Spleen (tissue), 13 donors: ENCODE data around the gene SOWAHD. TPM values are rescaled to one million over a fixed set of nuclear protein-coding genes. Genes with fewer than 3 reads are reported as not detected.

Experiments
- DNase-seq: peaks from one replicate; pipeline ENCODE4 v3.0.0-alpha.2; 2020
- H3K27ac ChIP-seq, 8 donors: fragments of 200-600 bp; sonication (generic) in 7 of 8; 1 replicate in 4 of 8; 2 replicates in 4 of 8; pipeline versions ENCODE4 v1.5.0 to v1.8.0; 2016 to 2021; ENCODE audit warnings: inconsistent platforms in 4 of 8, mild to moderate bottlenecking in 4 of 8, moderate library complexity in 1 of 8
- H3K27me3 ChIP-seq, 7 donors: fragments of 200-600 bp; sonication (generic) in 6 of 7; replicated peaks in 1 of 7; 1 replicate in 4 of 7; 2 replicates in 3 of 7; pipeline versions ENCODE4 v1.5.0 to v1.8.0; 2016 to 2021; ENCODE audit warnings: inconsistent platforms in 3 of 7, mild to moderate bottlenecking in 1 of 7
- H3K36me3 ChIP-seq, 6 donors: fragments of 200-600 bp; sonication (generic) in 5 of 6; 1 replicate in 4 of 6; 2 replicates in 2 of 6; pipeline versions ENCODE4 v1.5.0 to v1.8.0; 2016 to 2021; ENCODE audit warnings: inconsistent platforms in 2 of 6
- H3K4me1 ChIP-seq, 6 donors: fragments of 200-600 bp; sonication (generic) in 5 of 6; 1 replicate in 3 of 6; 2 replicates in 3 of 6; pipeline versions ENCODE4 v1.5.0 to v1.8.0; 2016 to 2021; ENCODE audit warnings: inconsistent platforms in 3 of 6
- H3K4me3 ChIP-seq, 8 donors: fragments of 200-600 bp; sonication (generic) in 7 of 8; 1 replicate in 4 of 8; 2 replicates in 4 of 8; pipeline versions ENCODE4 v1.5.0 to v1.8.0; 2016 to 2021; ENCODE audit warnings: inconsistent platforms in 4 of 8, mild to moderate bottlenecking in 4 of 8, moderate library complexity in 2 of 8
- H3K9me3 ChIP-seq, 8 donors: fragments of 200-600 bp; sonication (generic) in 7 of 8; 1 replicate in 4 of 8; 2 replicates in 4 of 8; pipeline versions ENCODE4 v1.5.0 to v1.8.0; 2016 to 2021; ENCODE audit warnings: inconsistent platforms in 4 of 8
- POLR2A ChIP-seq, 3 donors: fragments of 450-650 bp; IDR thresholded peaks; one replicate each; pipeline ENCODE4 v1.5.1; 2017; ENCODE audit warnings: antibody characterized with exemption in 3 of 3, mild to moderate bottlenecking in 1 of 3
- POLR2AphosphoS5 ChIP-seq, 3 donors: sonication (generic); formaldehyde crosslinking; IDR thresholded peaks; one replicate each; pipeline ENCODE4 v1.5.1; 2017; ENCODE audit warnings: antibody characterized with exemption in 3 of 3
- WGBS, 5 donors: extraction: QIAGEN DNeasy Blood & Tissue Kit in 3 of 5; methylation state at CpG; one replicate each; pipeline versions ENCODE4 v1.1.5 to v1.1.7; 2013 to 2018; 5-methylcytosine and 5-hydroxymethylcytosine counted together
- intact Hi-C: fragments of 100-400 bp; cut with DNase I; formaldehyde crosslinking; loops from one replicate; pipeline ENCODE4 v1.15.0; 2023; ENCODE audit warnings: low total_unique reads
- long read RNA-seq, 2 donors: transcript quantifications; one replicate each; lab custom pipeline, GENCODE V29; 2026
- polyA plus RNA-seq, 3 donors: library from polyadenylated mRNA; stranded (reverse); fragments of 200-250 nt; gene quantifications; one replicate each; pipeline ENCODE4 v1.2.1, GENCODE V29; 2013
- total RNA-seq, 7 donors: library from RNA; depleted of rRNA in 3 of 7; stranded (reverse); fragments of >200 nt in 3 of 7; fragmentation: NEBNext Ultra II Directional in 4 of 7; extraction: Animal tissue kit (Norgen Biotek cat#: 25700) in 4 of 7; gene quantifications; one replicate each; pipeline versions ENCODE4 v1.1.0 to v1.2.1, GENCODE V29; 2016 to 2021
- TF ChIP-seq, protein P1 (sequence below), 11 experiments: fragments of 200-600 bp in 7 of 11; fragments of 450-650 bp in 4 of 11; sonication (generic) in 4 of 11; IDR thresholded peaks in 8 of 11; conservative IDR thresholded peaks in 3 of 11; 1 replicate in 7 of 11; 2 replicates in 4 of 11; pipeline versions ENCODE4 v1.4.0 to v1.8.0; 2016 to 2021; ENCODE audit warnings: antibody characterized with exemption in 11 of 11, inconsistent platforms in 4 of 11, mild to moderate bottlenecking in 1 of 11
- donor health status: healthy with polysubstance abuse.
- donor health status: DM: no; HTN: no; CAD: no; lungs with moderate emphysema.
- donor health status: DM: no; HTN: no; CAD: no.
- donor health status: Bipolar disorder and iron deficiency.
- donor health status: healthy.
- donor health status: DM: no; HTN: no; CAD: no.
- donor health status: DM: yes; HTN: yes; CAD: no.

SOWAHD gene, protein sequence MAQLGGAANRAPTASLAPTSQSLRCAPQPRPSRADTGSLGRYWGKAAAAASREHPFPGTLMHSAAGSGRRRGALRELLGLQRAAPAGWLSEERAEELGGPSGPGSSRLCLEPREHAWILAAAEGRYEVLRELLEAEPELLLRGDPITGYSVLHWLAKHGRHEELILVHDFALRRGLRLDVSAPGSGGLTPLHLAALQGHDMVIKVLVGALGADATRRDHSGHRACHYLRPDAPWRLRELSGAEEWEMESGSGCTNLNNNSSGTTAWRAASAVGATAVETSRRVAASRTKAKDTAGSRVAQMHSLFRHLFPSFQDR
- total RNA-seq: 1 to 10 TPM; 5.0 to 9.5 (median 8.1) TPM
- 10 to 100 TPM; 19.2 to 26.2 (median 19.9) TPM for polyA plus RNA-seq
- long read RNA-seq, donor 1, partial matches to known transcripts: 0 of 3 reads
- long read RNA-seq, donor 1, other reads (novel, unspliced or antisense): 0 of 3 reads
- long read RNA-seq, donor 2, partial matches to known transcripts: 0 of 4 reads
- long read RNA-seq, donor 2, other reads (novel, unspliced or antisense): 0 of 4 reads

DNA sequence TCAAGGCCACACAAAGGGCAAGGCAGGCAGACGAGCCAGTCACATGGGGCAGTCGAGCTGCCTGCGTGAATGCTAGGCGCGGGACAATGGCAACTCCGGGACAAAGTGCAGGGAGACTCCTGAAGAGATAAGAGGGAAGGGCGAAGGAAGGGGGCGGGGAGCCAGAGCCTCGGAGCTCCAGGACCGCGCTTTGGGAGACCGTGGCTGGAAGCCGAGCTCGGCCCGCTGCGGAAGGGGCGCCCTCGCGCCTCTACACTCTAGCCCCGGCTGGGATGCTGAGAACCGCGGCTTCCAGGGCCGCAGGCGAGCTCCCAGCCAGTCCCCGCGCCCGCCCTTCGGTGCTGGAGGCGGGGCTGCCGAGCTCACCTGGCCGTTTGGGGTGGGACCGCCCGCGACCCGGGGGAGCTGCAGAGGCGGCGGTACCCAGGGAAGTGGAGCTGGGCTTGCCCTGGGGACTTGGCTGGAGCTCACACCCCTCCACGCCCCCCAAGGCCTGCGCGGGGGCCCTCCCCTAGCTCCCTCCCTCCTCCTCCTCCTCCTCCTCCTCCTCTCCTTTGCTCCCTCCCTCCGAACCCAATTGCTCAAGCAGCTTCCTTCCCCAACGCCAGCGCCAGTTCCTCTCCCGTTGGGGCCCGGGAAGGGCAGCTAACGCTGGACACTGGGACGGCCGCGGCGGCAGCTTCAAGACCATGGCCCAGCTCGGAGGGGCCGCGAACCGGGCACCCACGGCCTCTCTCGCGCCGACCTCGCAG, at the start of gene SOWAHD:
Gene SOWAHD (plus strand): TSS at position 610 of the 752 bp plus-strand sequence. CDS start 80 bp downstream, at position 690.
- no peaks in the 10 kb centered on the region for H3K9me3 ChIP-seq
- WGBS, 5 donors: 1 to 38% (median 11%) methylated on average over 10 to 59 of the region's 59 CpGs
- H3K27ac ChIP-seq: peak within 1 kb of the TSS; percentile 42 to 91 (median 82)
- peaks cover 15 to 89% (median 44%) of the 10 kb centered on the region in 6 donors for H3K4me1 ChIP-seq
- peak; percentile 90 for DNase-seq
- peaks cover 0 to 6% (median 0%) of the 10 kb centered on the region in 7 donors for H3K27me3 ChIP-seq
- intact Hi-C loops: no loop called here
- peak within 1 kb of the TSS; percentile 38 to 81 (median 58) for H3K4me3 ChIP-seq
- TF ChIP-seq, protein P1, sequence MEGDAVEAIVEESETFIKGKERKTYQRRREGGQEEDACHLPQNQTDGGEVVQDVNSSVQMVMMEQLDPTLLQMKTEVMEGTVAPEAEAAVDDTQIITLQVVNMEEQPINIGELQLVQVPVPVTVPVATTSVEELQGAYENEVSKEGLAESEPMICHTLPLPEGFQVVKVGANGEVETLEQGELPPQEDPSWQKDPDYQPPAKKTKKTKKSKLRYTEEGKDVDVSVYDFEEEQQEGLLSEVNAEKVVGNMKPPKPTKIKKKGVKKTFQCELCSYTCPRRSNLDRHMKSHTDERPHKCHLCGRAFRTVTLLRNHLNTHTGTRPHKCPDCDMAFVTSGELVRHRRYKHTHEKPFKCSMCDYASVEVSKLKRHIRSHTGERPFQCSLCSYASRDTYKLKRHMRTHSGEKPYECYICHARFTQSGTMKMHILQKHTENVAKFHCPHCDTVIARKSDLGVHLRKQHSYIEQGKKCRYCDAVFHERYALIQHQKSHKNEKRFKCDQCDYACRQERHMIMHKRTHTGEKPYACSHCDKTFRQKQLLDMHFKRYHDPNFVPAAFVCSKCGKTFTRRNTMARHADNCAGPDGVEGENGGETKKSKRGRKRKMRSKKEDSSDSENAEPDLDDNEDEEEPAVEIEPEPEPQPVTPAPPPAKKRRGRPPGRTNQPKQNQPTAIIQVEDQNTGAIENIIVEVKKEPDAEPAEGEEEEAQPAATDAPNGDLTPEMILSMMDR (IDR thresholded peaks at IDR 0.05 in 8 of 11, conservative IDR thresholded peaks at IDR 0.05 in 3 of 11): no peak
- peak; percentile 38 to 65 (median 60) for TF ChIP-seq POLR2AphosphoS5 (IDR thresholded peaks at IDR 0.05)
- H3K36me3 ChIP-seq: no peaks in the 10 kb centered on the region

DNA sequence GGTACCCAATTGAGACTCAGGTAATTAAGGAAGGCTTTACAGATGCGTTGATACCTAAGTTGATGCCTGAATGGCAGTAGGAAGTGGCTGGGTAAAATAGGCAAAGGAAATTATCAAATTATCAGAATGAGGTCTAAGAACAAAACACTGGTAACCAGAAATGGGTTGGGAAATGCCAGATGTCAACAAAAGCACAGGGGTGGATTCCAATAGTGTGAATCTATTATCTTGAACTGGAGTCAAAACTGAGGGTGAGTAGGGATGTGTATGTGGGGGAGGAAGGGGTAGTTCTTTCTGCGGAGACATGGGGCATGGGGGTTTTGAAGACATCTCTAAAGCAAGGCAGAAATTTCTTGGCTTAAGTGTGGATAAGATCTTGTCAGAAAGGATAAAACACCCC, 49.5 kb upstream of the SOWAHD start:
- Histone ChIP-seq H3K4me1 (no peaks in the 10 kb centered on the region), H3K36me3 (no peaks in the 10 kb centered on the region), H3K27ac (no peak overlapping the region), H3K9me3 (no peaks in the 10 kb centered on the region), H3K4me3 (no peak overlapping the region), H3K27me3 (no peaks in the 10 kb centered on the region)
- WGBS, 5 donors: 81 to 95% (median 88%) methylated on average over 2 of the region's 2 CpGs
- intact Hi-C loops: no loop called here
- no peak for DNase-seq
- TF ChIP-seq, protein P1 (IDR thresholded peaks at IDR 0.05 in 8 of 11, conservative IDR thresholded peaks at IDR 0.05 in 3 of 11): no peak
- TF ChIP-seq POLR2A (IDR thresholded peaks at IDR 0.05) (no peak), POLR2AphosphoS5 (IDR thresholded peaks at IDR 0.05) (no peak)

DNA sequence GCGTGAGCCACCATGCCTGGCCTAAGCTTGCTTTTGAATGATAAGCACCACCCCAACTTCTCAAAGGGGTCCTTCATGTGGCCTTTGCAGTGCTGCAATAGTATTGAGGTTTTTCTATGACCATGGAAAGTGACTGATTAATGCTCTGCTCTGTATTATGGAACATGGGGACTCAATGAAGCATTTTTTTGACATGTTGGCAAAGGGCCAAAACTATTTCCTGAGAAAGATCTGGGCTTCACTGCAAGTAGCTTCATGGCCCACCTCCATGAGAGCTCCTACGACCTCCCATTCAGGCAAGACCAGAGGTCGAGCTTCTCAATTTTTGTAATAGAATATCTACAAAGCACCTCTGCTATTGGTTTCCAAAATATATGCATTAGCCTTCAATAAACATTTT, 48.8 kb upstream of the SOWAHD start:
- DNase-seq: no peak
- TF ChIP-seq POLR2AphosphoS5 (IDR thresholded peaks at IDR 0.05) (no peak), POLR2A (IDR thresholded peaks at IDR 0.05) (no peak)
- TF ChIP-seq, protein P1 (IDR thresholded peaks at IDR 0.05 in 8 of 11, conservative IDR thresholded peaks at IDR 0.05 in 3 of 11): no peak
- WGBS, 5 donors: 80 to 97% (median 91%) methylated on average over 3 of the region's 3 CpGs
- no peaks in the 10 kb centered on the region for H3K27me3 ChIP-seq
- intact Hi-C loops: no loop called here
- no peaks in the 10 kb centered on the region for H3K36me3 ChIP-seq
- H3K27ac ChIP-seq: no peak overlapping the region
- H3K4me1 ChIP-seq: no peaks in the 10 kb centered on the region
- H3K4me3 ChIP-seq: no peak overlapping the region
- H3K9me3 ChIP-seq: no peaks in the 10 kb centered on the region

DNA sequence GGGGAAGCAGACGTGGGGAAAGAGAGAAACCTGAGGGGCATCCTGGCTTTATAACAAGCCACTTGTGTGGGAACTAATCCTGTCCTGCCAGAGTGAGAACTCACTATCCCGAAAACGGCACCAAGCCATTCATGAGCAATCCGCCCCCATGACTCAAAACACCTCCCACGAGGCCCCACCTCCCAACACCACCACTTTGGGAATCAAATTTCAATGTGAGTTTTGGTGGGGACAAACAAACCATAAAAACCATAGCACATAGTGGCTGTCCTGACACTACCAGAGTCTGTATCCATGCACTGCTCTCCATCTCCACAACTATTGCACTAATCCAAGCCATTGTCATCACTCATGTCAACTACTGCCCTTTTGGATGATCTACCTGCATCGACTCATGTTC, 36.9 kb upstream of the SOWAHD start:
- intact Hi-C loops: no loop called here
- 71 to 94% (median 79%) methylated on average over 2 to 6 of the region's 6 CpGs for WGBS, 5 donors

More for the DNA sequence above, 36.9 kb upstream of the SOWAHD start:
- Histone ChIP-seq H3K4me1 (no peaks in the 10 kb centered on the region), H3K27ac (no peak overlapping the region), H3K36me3 (no peaks in the 10 kb centered on the region), H3K9me3 (no peaks in the 10 kb centered on the region), H3K4me3 (no peak overlapping the region), H3K27me3 (no peaks in the 10 kb centered on the region)
- TF ChIP-seq, protein P1 (IDR thresholded peaks at IDR 0.05 in 8 of 11, conservative IDR thresholded peaks at IDR 0.05 in 3 of 11): no peak
- TF ChIP-seq POLR2A (IDR thresholded peaks at IDR 0.05): no peak
- no peak for TF ChIP-seq POLR2AphosphoS5 (IDR thresholded peaks at IDR 0.05)
- DNase-seq: no peak
